NB4 (cell line): Measurements from ENCODE around the gene ACP7.

ENCODE experiments used
- MYC ChIP-seq: IDR thresholded peaks from 2 replicates; pipeline ENCODE4 v1.6.1; 2011; ENCODE audit warnings: low read depth, low read length
- POLR2A ChIP-seq: IDR thresholded peaks from 2 replicates; pipeline ENCODE4 v1.6.1; 2011; ENCODE audit warnings: mild to moderate bottlenecking; ENCODE audit not compliant: insufficient read length; ENCODE audit errors: extremely low read depth
- TF ChIP-seq, protein P1 (sequence below): IDR thresholded peaks from one replicate; pipeline ENCODE4 v1.5.1; 2012; ENCODE audit warnings: low read depth, low read length
- TF ChIP-seq, protein P2 (sequence below): IDR thresholded peaks from 2 replicates; pipeline ENCODE4 v1.6.1; 2011; ENCODE audit warnings: low read depth, low read length

DNA sequence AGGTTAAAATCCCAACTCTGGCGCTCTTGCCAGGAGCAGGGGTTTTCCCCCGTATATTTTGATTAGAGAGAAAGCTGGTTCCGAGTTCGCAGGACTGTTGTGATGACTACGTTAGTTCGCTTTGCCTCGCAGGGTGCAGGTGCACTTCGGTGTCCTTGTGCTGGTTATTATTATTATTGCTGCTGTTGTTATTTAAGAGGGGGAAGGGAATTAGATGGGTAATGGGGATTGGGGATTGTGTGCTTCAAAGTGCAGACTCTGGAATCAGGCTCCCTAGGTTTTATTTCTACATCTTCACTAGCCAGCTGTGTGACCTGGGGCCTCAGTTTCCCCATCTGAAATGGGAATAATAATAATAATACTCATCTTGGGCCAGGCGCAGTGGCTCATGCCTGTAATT is 15.2 kb downstream of the ACP7 start:
- TF ChIP-seq, protein P1, sequence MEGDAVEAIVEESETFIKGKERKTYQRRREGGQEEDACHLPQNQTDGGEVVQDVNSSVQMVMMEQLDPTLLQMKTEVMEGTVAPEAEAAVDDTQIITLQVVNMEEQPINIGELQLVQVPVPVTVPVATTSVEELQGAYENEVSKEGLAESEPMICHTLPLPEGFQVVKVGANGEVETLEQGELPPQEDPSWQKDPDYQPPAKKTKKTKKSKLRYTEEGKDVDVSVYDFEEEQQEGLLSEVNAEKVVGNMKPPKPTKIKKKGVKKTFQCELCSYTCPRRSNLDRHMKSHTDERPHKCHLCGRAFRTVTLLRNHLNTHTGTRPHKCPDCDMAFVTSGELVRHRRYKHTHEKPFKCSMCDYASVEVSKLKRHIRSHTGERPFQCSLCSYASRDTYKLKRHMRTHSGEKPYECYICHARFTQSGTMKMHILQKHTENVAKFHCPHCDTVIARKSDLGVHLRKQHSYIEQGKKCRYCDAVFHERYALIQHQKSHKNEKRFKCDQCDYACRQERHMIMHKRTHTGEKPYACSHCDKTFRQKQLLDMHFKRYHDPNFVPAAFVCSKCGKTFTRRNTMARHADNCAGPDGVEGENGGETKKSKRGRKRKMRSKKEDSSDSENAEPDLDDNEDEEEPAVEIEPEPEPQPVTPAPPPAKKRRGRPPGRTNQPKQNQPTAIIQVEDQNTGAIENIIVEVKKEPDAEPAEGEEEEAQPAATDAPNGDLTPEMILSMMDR: no peak
- TF ChIP-seq POLR2A (no peak), MYC (no peak)
- TF ChIP-seq, protein P2, sequence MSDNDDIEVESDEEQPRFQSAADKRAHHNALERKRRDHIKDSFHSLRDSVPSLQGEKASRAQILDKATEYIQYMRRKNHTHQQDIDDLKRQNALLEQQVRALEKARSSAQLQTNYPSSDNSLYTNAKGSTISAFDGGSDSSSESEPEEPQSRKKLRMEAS: no peak
